ENCODE results near the gene PIP4K2C. TPM values are rescaled to one million over a fixed set of nuclear protein-coding genes. Genes with fewer than 3 reads are reported as not detected.

Gene PIP4K2C
- polyA plus RNA-seq, 6 donors from 2014 or later: 15.8 to 42.0 (median 19.1) TPM

- DNase-seq (no peak), ATAC-seq (ENCODE audit: low read depth in 2 of 2) (no peak)
- Mint-ChIP-seq H3K4me3 (peak overlapping the region in 1 of 8 donors; percentile 7), H3K36me3 (peaks cover 25 to 39% of the 10 kb centered on the region in 2 donors), H3K27ac (peak overlapping the region in 1 of 6 donors; percentile 5), H3K4me1 (peaks cover 8 to 18% (median 16%) of the 10 kb centered on the region in 3 donors), H3K9me3 (no peaks in the 10 kb centered on the region), H3K27me3 (peaks cover 25 to 37% (median 29%) of the 10 kb centered on the region in 3 donors)
Measured at GRCh38 chr12:57602544-57602943, 11.6 kb downstream of the PIP4K2C start.

- H3K27me3 Mint-ChIP-seq: peaks cover 31 to 43% (median 37%) of the 10 kb centered on the region in 3 donors
- DNase-seq (no peak), ATAC-seq (ENCODE audit: low read depth in 2 of 2) (no peak)
- no peak overlapping the region for H3K27ac Mint-ChIP-seq
- peak overlapping the region in 5 of 8 donors; percentile 22 to 81 (median 67) for H3K4me3 Mint-ChIP-seq
- no peaks in the 10 kb centered on the region for H3K9me3 Mint-ChIP-seq
- peaks cover 8 to 18% (median 16%) of the 10 kb centered on the region in 3 donors for H3K4me1 Mint-ChIP-seq
- H3K36me3 Mint-ChIP-seq: peaks cover 21 to 34% of the 10 kb centered on the region in 2 donors
Measured at GRCh38 chr12:57603324-57603723, 12.3 kb downstream of the PIP4K2C start.

- Mint-ChIP-seq H3K27me3 (peaks cover 36 to 49% (median 43%) of the 10 kb centered on the region in 3 donors), H3K4me1 (peaks cover 8 to 18% (median 16%) of the 10 kb centered on the region in 3 donors), H3K27ac (no peak overlapping the region), H3K4me3 (peak overlapping the region; percentile 64 to 88 (median 76)), H3K36me3 (peaks cover 17 to 30% of the 10 kb centered on the region in 2 donors), H3K9me3 (no peaks in the 10 kb centered on the region)
- no peak for DNase-seq
- ATAC-seq (ENCODE audit: low read depth in 2 of 2): no peak
Measured at GRCh38 chr12:57603815-57604453, 12.9 kb downstream of the PIP4K2C start.

GRCh38 chr12:57604454-57604991, 13.5 kb downstream of the PIP4K2C start, which contains the start of gene DTX3:
Gene DTX3 (plus strand): TSS chr12:57604824. CDS start chr12:57606518, 1,694 bp downstream.
- Mint-ChIP-seq H3K9me3 (no peaks in the 10 kb centered on the region), H3K36me3 (peaks cover 12 to 24% of the 10 kb centered on the region in 2 donors), H3K27me3 (peaks cover 36 to 55% (median 49%) of the 10 kb centered on the region in 3 donors), H3K4me3 (peak within 1 kb of the TSS; percentile 65 to 88 (median 81)), H3K27ac (peak within 1 kb of the TSS in 2 of 6 donors; percentile 66 to 75), H3K4me1 (peaks cover 8 to 18% (median 16%) of the 10 kb centered on the region in 3 donors)
- DNase-seq (no peak), ATAC-seq (ENCODE audit: low read depth in 2 of 2) (peak; percentile 50 to 68)

- ATAC-seq (ENCODE audit: low read depth in 2 of 2) (peak; percentile 28 to 30), DNase-seq (no peak)
- Mint-ChIP-seq H3K4me3 (peak overlapping the region; percentile 56 to 88 (median 72)), H3K9me3 (no peaks in the 10 kb centered on the region), H3K4me1 (peaks cover 10 to 19% (median 17%) of the 10 kb centered on the region in 3 donors), H3K27me3 (peaks cover 37 to 62% (median 55%) of the 10 kb centered on the region in 3 donors), H3K36me3 (peaks cover 9 to 18% of the 10 kb centered on the region in 2 donors), H3K27ac (peak overlapping the region in 2 of 6 donors; percentile 66 to 75)
Measured at GRCh38 chr12:57604992-57605810, 14.2 kb downstream of the PIP4K2C start.

GRCh38 chr12:57605811-57606311, 14.9 kb downstream of the PIP4K2C start:
- peaks cover 14 to 26% (median 24%) of the 10 kb centered on the region in 3 donors for H3K4me1 Mint-ChIP-seq
- H3K27ac Mint-ChIP-seq: peak overlapping the region in 1 of 6 donors; percentile 75

GRCh38 chr12:57606399-57606798, 15.4 kb downstream of the PIP4K2C start:
- Mint-ChIP-seq H3K9me3 (no peaks in the 10 kb centered on the region), H3K36me3 (peaks cover 0 to 6% of the 10 kb centered on the region in 2 donors), H3K27me3 (peaks cover 44 to 72% (median 63%) of the 10 kb centered on the region in 3 donors), H3K4me1 (peaks cover 14 to 28% (median 27%) of the 10 kb centered on the region in 3 donors), H3K4me3 (peak overlapping the region in 2 of 8 donors; percentile 56 to 88), H3K27ac (no peak overlapping the region)
- DNase-seq (no peak), ATAC-seq (ENCODE audit: low read depth in 2 of 2) (no peak)

More at GRCh38 chr12:57605811-57606311, 14.9 kb downstream of the PIP4K2C start:
- H3K27me3 Mint-ChIP-seq: peaks cover 43 to 68% (median 62%) of the 10 kb centered on the region in 3 donors
- ATAC-seq (ENCODE audit: low read depth in 2 of 2) (no peak), DNase-seq (no peak)
- no peaks in the 10 kb centered on the region for H3K9me3 Mint-ChIP-seq
- peaks cover 3 to 11% of the 10 kb centered on the region in 2 donors for H3K36me3 Mint-ChIP-seq
- H3K4me3 Mint-ChIP-seq: peak overlapping the region in 5 of 8 donors; percentile 56 to 88 (median 72)

GRCh38 chr12:57606821-57607220, 15.8 kb downstream of the PIP4K2C start:
- H3K27ac Mint-ChIP-seq: no peak overlapping the region
- ATAC-seq (ENCODE audit: low read depth in 2 of 2): no peak
- no peak for DNase-seq
- H3K27me3 Mint-ChIP-seq: peaks cover 44 to 73% (median 63%) of the 10 kb centered on the region in 3 donors
- H3K9me3 Mint-ChIP-seq: no peaks in the 10 kb centered on the region
- H3K4me3 Mint-ChIP-seq: peak overlapping the region in 1 of 8 donors; percentile 56
- peaks cover 14 to 28% (median 27%) of the 10 kb centered on the region in 3 donors for H3K4me1 Mint-ChIP-seq
- peaks cover 0 to 2% of the 10 kb centered on the region in 2 donors for H3K36me3 Mint-ChIP-seq

GRCh38 chr12:57607958-57608663, 17.1 kb downstream of the PIP4K2C start:
- peaks cover 51 to 85% (median 68%) of the 10 kb centered on the region in 3 donors for H3K27me3 Mint-ChIP-seq
- H3K36me3 Mint-ChIP-seq: no peaks in the 10 kb centered on the region
- H3K4me3 Mint-ChIP-seq: peak overlapping the region in 1 of 8 donors; percentile 37
- no peaks in the 10 kb centered on the region for H3K9me3 Mint-ChIP-seq
- peaks cover 14 to 36% (median 28%) of the 10 kb centered on the region in 3 donors for H3K4me1 Mint-ChIP-seq
- H3K27ac Mint-ChIP-seq: no peak overlapping the region
- ATAC-seq (ENCODE audit: low read depth in 2 of 2) (no peak), DNase-seq (no peak)

- Mint-ChIP-seq H3K27ac (peak overlapping the region in 1 of 6 donors; percentile 56), H3K36me3 (no peaks in the 10 kb centered on the region), H3K27me3 (peaks cover 47 to 82% (median 67%) of the 10 kb centered on the region in 3 donors), H3K4me1 (peaks cover 24 to 41% (median 39%) of the 10 kb centered on the region in 3 donors), H3K9me3 (no peaks in the 10 kb centered on the region), H3K4me3 (peak overlapping the region in 2 of 8 donors; percentile 33 to 69)
- ATAC-seq (ENCODE audit: low read depth in 2 of 2) (no peak), DNase-seq (no peak)
Measured at GRCh38 chr12:57609101-57609780, 18.2 kb downstream of the PIP4K2C start.

GRCh38 chr12:57609781-57610553, 19.0 kb downstream of the PIP4K2C start:
- DNase-seq (no peak), ATAC-seq (ENCODE audit: low read depth in 2 of 2) (no peak)
- Mint-ChIP-seq H3K4me1 (peaks cover 26 to 43% (median 39%) of the 10 kb centered on the region in 3 donors), H3K36me3 (no peaks in the 10 kb centered on the region), H3K27ac (no peak overlapping the region), H3K9me3 (no peaks in the 10 kb centered on the region), H3K4me3 (peak overlapping the region; percentile 57 to 90 (median 82)), H3K27me3 (peaks cover 51 to 78% (median 60%) of the 10 kb centered on the region in 3 donors)
